Gastrocnemius medialis (tissue), 4 donors: ENCODE results near the gene CAMK4.

ENCODE experiments used
- POLR2A ChIP-seq, 2 donors: fragments of 450-650 bp; IDR thresholded peaks; one replicate each; pipeline ENCODE4 v1.6.1; 2017; ENCODE audit warnings: antibody characterized with exemption in 2 of 2, mild to moderate bottlenecking in 2 of 2, moderate library complexity in 2 of 2
- TF ChIP-seq, protein P1 (sequence below), 5 experiments: fragments of 450-650 bp in 3 of 5; fragments of 200-600 bp in 2 of 5; sonication (generic) in 2 of 5; IDR thresholded peaks in 4 of 5; conservative IDR thresholded peaks in 1 of 5; 1 replicate in 4 of 5; 2 replicates in 1 of 5; pipeline ENCODE4 v1.5.1; 2016 to 2019; ENCODE audit warnings: antibody characterized with exemption in 5 of 5, mild to moderate bottlenecking in 3 of 5, moderate library complexity in 3 of 5

DNA sequence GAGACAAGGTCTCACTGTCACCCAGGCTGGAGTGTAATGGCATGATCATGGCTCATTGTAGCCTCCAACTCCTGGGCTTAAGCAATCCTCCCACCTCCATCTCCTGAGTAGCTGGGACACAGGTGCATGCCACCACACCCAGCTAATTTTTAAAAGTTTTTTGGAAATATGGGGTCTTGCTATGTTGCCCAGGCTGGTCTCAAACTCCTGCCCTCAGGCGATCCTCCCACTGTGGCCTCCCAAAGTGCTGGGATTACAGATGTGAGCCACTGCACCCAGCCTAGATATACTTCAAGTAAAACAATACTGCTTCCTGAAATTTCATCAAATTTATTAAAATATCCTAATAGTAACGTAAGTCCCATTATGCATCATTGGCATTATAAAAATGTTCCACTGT lies 254.7 kb downstream of the CAMK4 start:
- TF ChIP-seq, protein P1, sequence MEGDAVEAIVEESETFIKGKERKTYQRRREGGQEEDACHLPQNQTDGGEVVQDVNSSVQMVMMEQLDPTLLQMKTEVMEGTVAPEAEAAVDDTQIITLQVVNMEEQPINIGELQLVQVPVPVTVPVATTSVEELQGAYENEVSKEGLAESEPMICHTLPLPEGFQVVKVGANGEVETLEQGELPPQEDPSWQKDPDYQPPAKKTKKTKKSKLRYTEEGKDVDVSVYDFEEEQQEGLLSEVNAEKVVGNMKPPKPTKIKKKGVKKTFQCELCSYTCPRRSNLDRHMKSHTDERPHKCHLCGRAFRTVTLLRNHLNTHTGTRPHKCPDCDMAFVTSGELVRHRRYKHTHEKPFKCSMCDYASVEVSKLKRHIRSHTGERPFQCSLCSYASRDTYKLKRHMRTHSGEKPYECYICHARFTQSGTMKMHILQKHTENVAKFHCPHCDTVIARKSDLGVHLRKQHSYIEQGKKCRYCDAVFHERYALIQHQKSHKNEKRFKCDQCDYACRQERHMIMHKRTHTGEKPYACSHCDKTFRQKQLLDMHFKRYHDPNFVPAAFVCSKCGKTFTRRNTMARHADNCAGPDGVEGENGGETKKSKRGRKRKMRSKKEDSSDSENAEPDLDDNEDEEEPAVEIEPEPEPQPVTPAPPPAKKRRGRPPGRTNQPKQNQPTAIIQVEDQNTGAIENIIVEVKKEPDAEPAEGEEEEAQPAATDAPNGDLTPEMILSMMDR (IDR thresholded peaks at IDR 0.05 in 4 of 5, conservative IDR thresholded peaks at IDR 0.05 in 1 of 5) = no peak
- TF ChIP-seq POLR2A (IDR thresholded peaks at IDR 0.05) = no peak
